Epithelial cell of proximal tubule (primary cell): ENCODE measurements around the gene GRM2. TPM values are rescaled to one million over a fixed set of nuclear protein-coding genes. Genes with fewer than 3 reads are reported as not detected.

Experiments used
- DNase-seq: peaks from one replicate; pipeline ENCODE4 v3.0.0-alpha.2; 2011; ENCODE audit warnings: low read depth
- H3K4me3 ChIP-seq: 2 replicates; pipeline ENCODE4 v1.5.1; 2011; ENCODE audit warnings: low read depth, mild to moderate bottlenecking, low read length
- CTCF ChIP-seq: conservative IDR thresholded peaks from 2 replicates; pipeline ENCODE4 v1.5.1; 2012; ENCODE audit warnings: low read depth, mild to moderate bottlenecking, low read length
- total RNA-seq: library from RNA; depleted of rRNA; stranded (reverse); fragments of >200 nt; gene quantifications from 2 replicates; pipeline ENCODE4 v1.2.3, GENCODE V29; 2015

The GRM2 gene
- total RNA-seq, 1 donor from 2014 or later = not detected

- DNase-seq = no peak
- TF ChIP-seq CTCF = no peak
- H3K4me3 ChIP-seq = peak overlapping the region; percentile 96
Observed at GRCh38 chr3:51670053-51670822, 36.6 kb upstream of the GRM2 start.

GRCh38 chr3:51670823-51671733, 35.8 kb upstream of the GRM2 start, which contains the start of gene TEX264:
TEX264 (plus strand) TSS chr3:51671252; CDS start chr3:51674305, 3,053 bp downstream.
- peak within 1 kb of the TSS; percentile 96 for H3K4me3 ChIP-seq
- TF ChIP-seq CTCF = no peak
- DNase-seq = no peak

- no peak for DNase-seq
- no peak for TF ChIP-seq CTCF
- H3K4me3 ChIP-seq = peak overlapping the region; percentile 96
Observed at GRCh38 chr3:51671734-51672475, 35.0 kb upstream of the GRM2 start.

GRCh38 chr3:51673181-51673801, 33.6 kb upstream of the GRM2 start:
- DNase-seq = peak; percentile 52
- TF ChIP-seq CTCF = no peak
- no peak overlapping the region for H3K4me3 ChIP-seq

GRCh38 chr3:51673802-51674654, 32.8 kb upstream of the GRM2 start:
- no peak for DNase-seq
- no peak for TF ChIP-seq CTCF
- H3K4me3 ChIP-seq = no peak overlapping the region
